Liver (tissue), 9 donors: ENCODE measurements around the gene ST7. TPM values are rescaled to one million over a fixed set of nuclear protein-coding genes. Genes with fewer than 3 reads are reported as not detected.

Source experiments
- DNase-seq: peaks from one replicate; pipeline ENCODE4 v3.0.0-alpha.2; 2017; ENCODE audit warnings: low spot score
- H3K27ac ChIP-seq, 2 donors: one replicate each; pipeline ENCODE4 v1.7.0; 2013; ENCODE audit warnings: inconsistent platforms in 2 of 2, low read length in 2 of 2, control low read depth in 1 of 2, low read depth in 1 of 2, mild to moderate bottlenecking in 1 of 2
- H3K27me3 ChIP-seq, 4 donors: one replicate each; pipeline versions ENCODE4 v1.6.1 to v1.7.0; 2013; ENCODE audit warnings: low read length in 3 of 4, inconsistent platforms in 1 of 4, mild to moderate bottlenecking in 1 of 4, moderate library complexity in 1 of 4; ENCODE audit not compliant: control insufficient read depth in 4 of 4, insufficient read depth in 4 of 4
- H3K36me3 ChIP-seq, 4 donors: one replicate each; pipeline versions ENCODE4 v1.6.1 to v1.7.0; 2013; ENCODE audit warnings: low read length in 3 of 4, mild to moderate bottlenecking in 3 of 4, low read depth in 1 of 4, moderate library complexity in 1 of 4; ENCODE audit not compliant: control insufficient read depth in 4 of 4, insufficient read depth in 3 of 4
- H3K4me1 ChIP-seq, 4 donors: one replicate each; pipeline versions ENCODE4 v1.6.1 to v1.7.0; 2013; ENCODE audit warnings: low read length in 3 of 4, mild to moderate bottlenecking in 3 of 4, moderate library complexity in 1 of 4; ENCODE audit not compliant: control insufficient read depth in 4 of 4, insufficient read depth in 4 of 4
- H3K4me3 ChIP-seq, 3 donors: one replicate each; pipeline versions ENCODE4 v1.6.1 to v1.7.0; 2013; ENCODE audit warnings: low read length in 3 of 3, control low read depth in 1 of 3, low read depth in 1 of 3, mild to moderate bottlenecking in 1 of 3
- H3K9ac ChIP-seq, 2 donors: one replicate each; pipeline ENCODE4 v1.7.0; 2013; ENCODE audit warnings: low read length in 2 of 2, mild to moderate bottlenecking in 2 of 2, moderate library complexity in 2 of 2, control low read depth in 1 of 2, low read depth in 1 of 2
- H3K9me3 ChIP-seq, 4 donors: one replicate each; pipeline versions ENCODE4 v1.6.1 to v1.7.0; 2013; ENCODE audit warnings: low read length in 3 of 4; ENCODE audit not compliant: control insufficient read depth in 4 of 4
- EGR1 ChIP-seq, 2 donors: IDR thresholded peaks; 2 replicates each; pipeline ENCODE4 v1.6.1; 2016 to 2018; ENCODE audit warnings: antibody characterized with exemption in 2 of 2, low read depth in 2 of 2
- FOXA1 ChIP-seq: IDR thresholded peaks from 2 replicates; pipeline ENCODE4 v1.6.1; 2016; ENCODE audit warnings: antibody characterized with exemption
- FOXA2 ChIP-seq: IDR thresholded peaks from 2 replicates; pipeline ENCODE4 v1.6.1; 2016; ENCODE audit warnings: antibody characterized with exemption
- GABPA ChIP-seq, 2 donors: IDR thresholded peaks in 1 of 2; conservative IDR thresholded peaks in 1 of 2; 2 replicates each; pipeline ENCODE4 v1.6.1; 2016; ENCODE audit warnings: antibody characterized with exemption in 2 of 2, mild to moderate bottlenecking in 1 of 2, moderate library complexity in 1 of 2
- HNF4A ChIP-seq, 2 donors: conservative IDR thresholded peaks; 2 replicates each; pipeline ENCODE4 v1.6.1; 2016; ENCODE audit warnings: antibody characterized with exemption in 2 of 2, mild to moderate bottlenecking in 2 of 2
- HNF4G ChIP-seq: IDR thresholded peaks from 2 replicates; pipeline ENCODE4 v1.6.1; 2016; ENCODE audit warnings: antibody characterized with exemption
- JUND ChIP-seq, 2 donors: IDR thresholded peaks; 2 replicates each; pipeline ENCODE4 v1.6.1; 2016; ENCODE audit warnings: antibody characterized with exemption in 2 of 2
- NR2F2 ChIP-seq: IDR thresholded peaks from 2 replicates; pipeline ENCODE4 v1.6.1; 2016; ENCODE audit warnings: antibody characterized with exemption
- RAD21 ChIP-seq, 2 donors: IDR thresholded peaks; 2 replicates each; pipeline ENCODE4 v1.6.1; 2016; ENCODE audit warnings: antibody characterized with exemption in 2 of 2, mild to moderate bottlenecking in 2 of 2
- RXRA ChIP-seq, 2 donors: IDR thresholded peaks; 2 replicates each; pipeline ENCODE4 v1.6.1; 2017 to 2018; ENCODE audit warnings: antibody characterized with exemption in 2 of 2, mild to moderate bottlenecking in 1 of 2
- SP1 ChIP-seq: IDR thresholded peaks from 2 replicates; pipeline ENCODE4 v1.6.1; 2018; ENCODE audit warnings: antibody characterized with exemption, mild to moderate bottlenecking
- TAF1 ChIP-seq: conservative IDR thresholded peaks from 2 replicates; pipeline ENCODE4 v1.6.1; 2016; ENCODE audit warnings: antibody characterized with exemption, mild to moderate bottlenecking
- YY1 ChIP-seq: IDR thresholded peaks from 2 replicates; pipeline ENCODE4 v1.6.1; 2016; ENCODE audit warnings: antibody characterized with exemption, mild to moderate bottlenecking
- WGBS: extraction: QIAGEN DNeasy Blood & Tissue Kit; methylation state at CpG from one replicate; pipeline ENCODE4 v1.1.7; 2013; 5-methylcytosine and 5-hydroxymethylcytosine counted together
- polyA plus RNA-seq, 2 donors: library from polyadenylated mRNA; stranded (reverse) in 1 of 2; unstranded in 1 of 2; fragments of 200-250 nt in 1 of 2; fragments of >200 nt in 1 of 2; fragmentation: Nextera tagmentation in 1 of 2; extraction: Ambion mirVana in 1 of 2; gene quantifications; one replicate each; pipeline versions ENCODE4 v1.2.1 to v1.2.3, GENCODE V29; 2013 to 2015
- total RNA-seq, 2 donors: library from RNA; depleted of rRNA; stranded (reverse); fragments of >200 nt; gene quantifications; one replicate each; pipeline ENCODE4 v1.2.3, GENCODE V29; 2014
- TF ChIP-seq, protein P1 (sequence below): IDR thresholded peaks from 2 replicates; pipeline ENCODE4 v1.6.1; 2016; ENCODE audit warnings: antibody characterized with exemption, mild to moderate bottlenecking
- TF ChIP-seq, protein P2 (sequence below): fragments of 150-350 bp; IDR thresholded peaks from 2 replicates; pipeline ENCODE4 v1.5.1; 2017; ENCODE audit warnings: improper control_type of control experiment, low read depth, low read length; ENCODE audit not compliant: missing input control
- TF ChIP-seq, protein P3 (sequence below): IDR thresholded peaks from 2 replicates; pipeline ENCODE4 v1.6.1; 2016; ENCODE audit warnings: antibody characterized with exemption
- TF ChIP-seq, protein P4 (sequence below): IDR thresholded peaks from 2 replicates; pipeline ENCODE4 v1.6.1; 2016; ENCODE audit warnings: antibody characterized with exemption
- TF ChIP-seq, protein P5 (sequence below): IDR thresholded peaks from 2 replicates; pipeline ENCODE4 v1.6.1; 2016; ENCODE audit warnings: antibody characterized with exemption
- donor health status: healthy.
- donor health status: healthy.
- donor health status: healthy.
- donor health status: healthy.
- donor health status: healthy.

The ST7 gene
- total and polyA plus RNA-seq, 4 donors = 13.5 to 30.7 (median 22.6) TPM

DNA sequence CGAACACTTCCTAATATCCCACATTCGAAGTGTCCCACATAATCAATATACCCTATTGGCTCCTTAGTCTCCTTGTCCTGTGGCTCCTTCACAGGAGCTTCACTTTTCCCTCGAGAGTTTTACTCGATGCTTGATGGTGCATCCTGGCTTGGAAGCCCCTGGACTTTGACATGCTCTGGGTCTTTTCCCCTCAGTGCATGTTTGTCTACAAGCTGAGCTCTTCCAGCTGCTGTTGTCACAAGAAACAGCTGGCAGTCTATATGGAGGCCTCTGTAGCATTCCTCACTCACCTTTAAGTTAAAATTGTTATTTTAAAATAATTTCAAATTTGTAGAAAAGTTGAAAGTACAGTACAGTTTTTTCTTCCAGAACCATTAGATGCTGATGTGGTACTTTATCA is 27.1 kb downstream of the ST7 start:
- no peaks in the 10 kb centered on the region for H3K36me3 ChIP-seq
- H3K9me3 ChIP-seq = no peaks in the 10 kb centered on the region
- H3K4me1 ChIP-seq = peaks cover 0 to 3% (median 0%) of the 10 kb centered on the region in 4 donors
- no peak overlapping the region for H3K9ac ChIP-seq
- no peak for DNase-seq
- H3K27ac ChIP-seq = no peak overlapping the region
- TF ChIP-seq RXRA (IDR thresholded peaks at IDR 0.05) (no peak), SP1 (no peak), GABPA (IDR thresholded peaks at IDR 0.05 in 1 of 2, conservative IDR thresholded peaks at IDR 0.05 in 1 of 2) (no peak), NR2F2 (no peak), HNF4G (no peak), HNF4A (conservative IDR thresholded peaks at IDR 0.05) (no peak), EGR1 (IDR thresholded peaks at IDR 0.05; ENCODE audit: low read depth in 2 of 2) (no peak), FOXA2 (no peak), FOXA1 (no peak), JUND (IDR thresholded peaks at IDR 0.05) (no peak), TAF1 (no peak), RAD21 (IDR thresholded peaks at IDR 0.05) (no peak), YY1 (no peak)
- TF ChIP-seq, protein P1, sequence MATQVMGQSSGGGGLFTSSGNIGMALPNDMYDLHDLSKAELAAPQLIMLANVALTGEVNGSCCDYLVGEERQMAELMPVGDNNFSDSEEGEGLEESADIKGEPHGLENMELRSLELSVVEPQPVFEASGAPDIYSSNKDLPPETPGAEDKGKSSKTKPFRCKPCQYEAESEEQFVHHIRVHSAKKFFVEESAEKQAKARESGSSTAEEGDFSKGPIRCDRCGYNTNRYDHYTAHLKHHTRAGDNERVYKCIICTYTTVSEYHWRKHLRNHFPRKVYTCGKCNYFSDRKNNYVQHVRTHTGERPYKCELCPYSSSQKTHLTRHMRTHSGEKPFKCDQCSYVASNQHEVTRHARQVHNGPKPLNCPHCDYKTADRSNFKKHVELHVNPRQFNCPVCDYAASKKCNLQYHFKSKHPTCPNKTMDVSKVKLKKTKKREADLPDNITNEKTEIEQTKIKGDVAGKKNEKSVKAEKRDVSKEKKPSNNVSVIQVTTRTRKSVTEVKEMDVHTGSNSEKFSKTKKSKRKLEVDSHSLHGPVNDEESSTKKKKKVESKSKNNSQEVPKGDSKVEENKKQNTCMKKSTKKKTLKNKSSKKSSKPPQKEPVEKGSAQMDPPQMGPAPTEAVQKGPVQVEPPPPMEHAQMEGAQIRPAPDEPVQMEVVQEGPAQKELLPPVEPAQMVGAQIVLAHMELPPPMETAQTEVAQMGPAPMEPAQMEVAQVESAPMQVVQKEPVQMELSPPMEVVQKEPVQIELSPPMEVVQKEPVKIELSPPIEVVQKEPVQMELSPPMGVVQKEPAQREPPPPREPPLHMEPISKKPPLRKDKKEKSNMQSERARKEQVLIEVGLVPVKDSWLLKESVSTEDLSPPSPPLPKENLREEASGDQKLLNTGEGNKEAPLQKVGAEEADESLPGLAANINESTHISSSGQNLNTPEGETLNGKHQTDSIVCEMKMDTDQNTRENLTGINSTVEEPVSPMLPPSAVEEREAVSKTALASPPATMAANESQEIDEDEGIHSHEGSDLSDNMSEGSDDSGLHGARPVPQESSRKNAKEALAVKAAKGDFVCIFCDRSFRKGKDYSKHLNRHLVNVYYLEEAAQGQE = no peak
- TF ChIP-seq, protein P2, sequence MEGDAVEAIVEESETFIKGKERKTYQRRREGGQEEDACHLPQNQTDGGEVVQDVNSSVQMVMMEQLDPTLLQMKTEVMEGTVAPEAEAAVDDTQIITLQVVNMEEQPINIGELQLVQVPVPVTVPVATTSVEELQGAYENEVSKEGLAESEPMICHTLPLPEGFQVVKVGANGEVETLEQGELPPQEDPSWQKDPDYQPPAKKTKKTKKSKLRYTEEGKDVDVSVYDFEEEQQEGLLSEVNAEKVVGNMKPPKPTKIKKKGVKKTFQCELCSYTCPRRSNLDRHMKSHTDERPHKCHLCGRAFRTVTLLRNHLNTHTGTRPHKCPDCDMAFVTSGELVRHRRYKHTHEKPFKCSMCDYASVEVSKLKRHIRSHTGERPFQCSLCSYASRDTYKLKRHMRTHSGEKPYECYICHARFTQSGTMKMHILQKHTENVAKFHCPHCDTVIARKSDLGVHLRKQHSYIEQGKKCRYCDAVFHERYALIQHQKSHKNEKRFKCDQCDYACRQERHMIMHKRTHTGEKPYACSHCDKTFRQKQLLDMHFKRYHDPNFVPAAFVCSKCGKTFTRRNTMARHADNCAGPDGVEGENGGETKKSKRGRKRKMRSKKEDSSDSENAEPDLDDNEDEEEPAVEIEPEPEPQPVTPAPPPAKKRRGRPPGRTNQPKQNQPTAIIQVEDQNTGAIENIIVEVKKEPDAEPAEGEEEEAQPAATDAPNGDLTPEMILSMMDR = no peak
- TF ChIP-seq, protein P3, sequence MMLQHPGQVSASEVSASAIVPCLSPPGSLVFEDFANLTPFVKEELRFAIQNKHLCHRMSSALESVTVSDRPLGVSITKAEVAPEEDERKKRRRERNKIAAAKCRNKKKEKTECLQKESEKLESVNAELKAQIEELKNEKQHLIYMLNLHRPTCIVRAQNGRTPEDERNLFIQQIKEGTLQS = no peak
- TF ChIP-seq, protein P4, sequence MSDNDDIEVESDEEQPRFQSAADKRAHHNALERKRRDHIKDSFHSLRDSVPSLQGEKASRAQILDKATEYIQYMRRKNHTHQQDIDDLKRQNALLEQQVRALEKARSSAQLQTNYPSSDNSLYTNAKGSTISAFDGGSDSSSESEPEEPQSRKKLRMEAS = no peak
- TF ChIP-seq, protein P5, sequence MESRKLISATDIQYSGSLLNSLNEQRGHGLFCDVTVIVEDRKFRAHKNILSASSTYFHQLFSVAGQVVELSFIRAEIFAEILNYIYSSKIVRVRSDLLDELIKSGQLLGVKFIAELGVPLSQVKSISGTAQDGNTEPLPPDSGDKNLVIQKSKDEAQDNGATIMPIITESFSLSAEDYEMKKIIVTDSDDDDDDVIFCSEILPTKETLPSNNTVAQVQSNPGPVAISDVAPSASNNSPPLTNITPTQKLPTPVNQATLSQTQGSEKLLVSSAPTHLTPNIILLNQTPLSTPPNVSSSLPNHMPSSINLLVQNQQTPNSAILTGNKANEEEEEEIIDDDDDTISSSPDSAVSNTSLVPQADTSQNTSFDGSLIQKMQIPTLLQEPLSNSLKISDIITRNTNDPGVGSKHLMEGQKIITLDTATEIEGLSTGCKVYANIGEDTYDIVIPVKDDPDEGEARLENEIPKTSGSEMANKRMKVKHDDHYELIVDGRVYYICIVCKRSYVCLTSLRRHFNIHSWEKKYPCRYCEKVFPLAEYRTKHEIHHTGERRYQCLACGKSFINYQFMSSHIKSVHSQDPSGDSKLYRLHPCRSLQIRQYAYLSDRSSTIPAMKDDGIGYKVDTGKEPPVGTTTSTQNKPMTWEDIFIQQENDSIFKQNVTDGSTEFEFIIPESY = no peak
- no peaks in the 10 kb centered on the region for H3K27me3 ChIP-seq
- 70% methylated on average over 4 of the region's 4 CpGs for WGBS
- no peak overlapping the region for H3K4me3 ChIP-seq
